Hematopoietic multipotent progenitor cell (in vitro differentiated cells): ENCODE results near the gene TRIM32. TPM values are rescaled to one million over a fixed set of nuclear protein-coding genes. Genes with fewer than 3 reads are reported as not detected.
A peak's percentile ranks its signal among the peaks of the same experiment; 100 is the strongest.

Experiments
- DNase-seq, 3 donors: peaks; one replicate each; pipeline ENCODE4 v3.0.0-alpha.2; 2011 to 2015; ENCODE audit warnings: low read depth in 2 of 3, low spot score in 2 of 3
- total RNA-seq: library from RNA; depleted of rRNA; stranded (reverse); fragments of >200 nt; gene quantifications from one replicate; pipeline ENCODE4 v1.2.3, GENCODE V29; 2012

The TRIM32 gene
- 12.1 TPM for total RNA-seq

- peak; percentile 71 to 94 (median 87) for DNase-seq
Measured at GRCh38 chr9:116687074-116687753, at the start of gene TRIM32. Gene TRIM32, plus strand, starts transcription at chr9:116687305. Its CDS starts 10,438 bp downstream, at chr9:116697743.

- DNase-seq = no peak
Measured at GRCh38 chr9:116639251-116639741, 47.8 kb upstream of the TRIM32 start.

DNA sequence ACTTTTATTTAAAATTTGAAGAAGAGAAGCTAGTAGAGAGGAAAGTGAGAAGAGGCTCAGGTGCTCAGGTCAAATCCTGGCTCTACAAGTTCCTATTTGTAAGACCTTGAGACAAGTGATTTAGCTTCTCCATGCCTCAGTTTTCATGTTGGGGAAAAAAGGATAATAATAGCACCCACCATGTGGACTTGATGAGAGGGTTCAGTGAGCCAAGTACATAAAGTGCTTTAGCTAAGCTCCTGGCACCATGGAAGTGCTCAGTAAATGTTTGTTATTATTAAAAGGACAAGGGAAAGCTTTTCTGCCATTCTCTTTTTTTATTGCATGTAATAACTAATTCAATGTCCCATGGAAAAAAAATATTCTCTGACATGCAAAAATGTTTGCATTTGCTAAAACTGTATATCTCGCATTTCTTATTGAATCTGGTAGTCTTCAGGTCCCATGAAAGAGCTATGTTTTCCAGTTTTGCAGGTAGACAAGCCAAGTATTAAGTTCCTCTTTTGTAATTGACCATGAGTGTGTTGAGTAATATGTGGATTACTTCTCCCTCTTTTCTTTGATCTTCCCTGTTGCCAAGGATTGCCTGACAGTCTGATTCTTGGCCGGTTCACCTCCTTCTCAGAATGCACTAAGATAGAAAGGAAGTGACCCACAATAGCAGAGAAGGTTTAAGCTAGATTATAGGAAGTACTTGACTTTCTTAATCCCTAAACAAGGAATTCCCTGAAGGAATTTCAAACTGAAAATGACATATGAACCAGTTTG lies 45.6 kb upstream of the TRIM32 start:
- DNase-seq = no peak

GRCh38 chr9:116643691-116644090 lies 43.4 kb upstream of the TRIM32 start:
- DNase-seq = no peak

DNA sequence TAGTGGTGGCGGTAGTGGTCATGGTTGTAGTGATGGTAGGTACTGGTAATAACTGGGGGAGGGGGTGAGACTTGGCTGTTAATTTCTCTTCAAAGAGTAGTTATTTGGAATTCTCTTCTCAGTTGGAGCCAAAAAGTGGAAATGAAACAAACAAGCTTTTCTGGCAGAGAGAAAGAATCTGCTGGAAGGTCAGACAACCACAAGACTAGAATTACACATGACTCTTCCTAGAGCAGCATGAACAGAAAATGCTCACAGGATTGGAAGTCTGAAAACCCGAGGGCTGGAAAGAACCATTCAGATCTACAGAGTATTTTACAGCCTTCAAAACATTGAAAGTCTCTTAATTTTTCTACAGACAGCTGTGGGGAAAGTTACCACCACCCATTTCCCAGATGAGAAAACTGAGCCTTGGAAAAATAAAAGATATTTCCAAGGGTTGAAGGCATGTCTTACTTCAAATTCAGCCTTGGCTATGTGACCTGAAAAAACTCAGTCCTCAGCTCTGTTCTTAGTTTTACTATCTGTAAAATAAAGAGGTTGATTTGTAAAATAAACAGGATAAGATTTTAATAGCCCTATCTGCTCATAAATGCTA lies 42.9 kb upstream of the TRIM32 start:
- DNase-seq = no peak

- DNase-seq = peak in 2 of 3 donors; percentile 7 to 41
Measured at GRCh38 chr9:116646661-116647514, 40.2 kb upstream of the TRIM32 start.

- DNase-seq = no peak
Measured at GRCh38 chr9:116647515-116647809, 39.6 kb upstream of the TRIM32 start.

- no peak for DNase-seq
Measured at GRCh38 chr9:116653348-116654058, 33.6 kb upstream of the TRIM32 start.

GRCh38 chr9:116654059-116654355 lies 33.1 kb upstream of the TRIM32 start:
- DNase-seq = no peak

DNA sequence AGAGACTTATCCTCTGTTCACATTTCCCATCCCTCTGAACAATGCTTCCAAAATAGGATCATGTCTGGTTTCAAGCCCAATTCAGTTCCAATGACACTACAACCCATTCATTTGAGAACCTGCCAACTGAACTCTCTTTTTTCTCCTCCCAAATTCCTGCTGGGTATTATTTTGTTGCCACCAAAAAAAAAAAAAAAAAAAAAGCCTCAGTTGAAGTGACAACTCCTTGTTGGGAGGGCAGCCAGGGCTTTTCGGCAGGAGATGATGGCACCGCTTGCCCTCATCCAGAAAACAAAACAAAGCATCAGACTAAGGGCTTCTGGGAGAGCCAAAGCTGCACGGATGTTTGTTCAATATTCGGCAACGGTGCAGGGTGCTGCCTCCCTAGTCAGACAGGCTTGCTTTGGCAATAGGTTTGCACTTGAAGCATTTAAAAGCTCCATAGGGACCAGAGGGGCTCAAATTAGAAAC lies 30.6 kb upstream of the TRIM32 start:
- DNase-seq = no peak

- DNase-seq = no peak
Measured at GRCh38 chr9:116656977-116657376, 30.1 kb upstream of the TRIM32 start.

- DNase-seq = no peak
Measured at GRCh38 chr9:116658265-116658664, 28.8 kb upstream of the TRIM32 start.

GRCh38 chr9:116661037-116661954 lies 25.8 kb upstream of the TRIM32 start:
- peak; percentile 11 to 65 (median 33) for DNase-seq

GRCh38 chr9:116662646-116663310 lies 24.3 kb upstream of the TRIM32 start:
- no peak for DNase-seq

DNA sequence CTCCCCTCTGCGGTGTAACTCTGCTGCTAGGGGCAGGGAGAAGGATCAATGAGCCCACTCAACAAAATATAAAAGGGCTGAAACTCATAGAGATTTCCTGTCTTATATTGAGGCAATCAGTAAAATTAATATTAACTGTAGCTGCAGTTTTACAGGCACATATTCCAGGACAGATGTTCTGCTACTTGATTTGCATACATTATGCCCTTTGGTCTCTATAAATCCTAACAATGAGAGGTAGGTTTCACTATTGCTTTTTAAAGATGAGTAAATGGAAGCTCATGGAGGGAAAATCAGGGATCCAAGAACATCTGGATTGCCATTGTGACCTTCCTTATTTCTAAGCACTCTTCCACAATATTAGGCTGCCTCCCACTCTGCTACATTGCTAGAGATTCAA lies 23.5 kb upstream of the TRIM32 start:
- DNase-seq = no peak

DNA sequence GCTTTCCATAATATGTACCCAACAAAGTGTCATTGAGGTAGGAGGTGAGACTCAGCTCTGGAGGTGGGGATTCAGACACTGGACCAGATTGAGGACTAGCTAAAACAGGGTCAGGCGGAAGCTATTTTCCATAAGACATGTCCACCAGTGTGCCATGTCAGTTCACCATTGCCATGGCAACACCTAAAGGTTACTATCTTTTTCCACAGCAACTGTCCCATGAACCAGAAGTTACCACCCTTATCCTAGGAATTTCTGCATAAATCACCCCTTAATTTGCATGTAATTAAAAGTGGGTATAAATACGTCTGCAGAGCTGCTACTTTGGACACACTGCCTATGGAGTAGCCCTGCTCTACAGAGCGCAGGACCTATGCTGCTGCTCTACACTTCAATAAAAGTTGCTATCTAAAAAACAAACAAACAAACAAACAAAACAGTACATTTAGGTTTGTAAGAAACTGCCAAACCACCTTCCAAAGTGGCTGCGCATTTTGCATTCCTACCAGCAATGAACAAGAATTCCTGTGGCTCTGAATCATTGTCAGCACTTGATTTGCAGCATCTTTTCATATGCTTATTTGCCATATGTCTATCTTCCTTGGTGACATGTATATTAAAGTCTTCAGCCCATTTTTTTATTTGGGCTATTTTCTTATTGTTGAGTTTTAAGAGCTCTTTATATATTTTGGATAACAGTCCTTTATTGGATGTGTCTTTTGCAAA lies 18.0 kb upstream of the TRIM32 start:
- DNase-seq = no peak

- no peak for DNase-seq
Measured at GRCh38 chr9:116671605-116672004, 15.5 kb upstream of the TRIM32 start.

DNA sequence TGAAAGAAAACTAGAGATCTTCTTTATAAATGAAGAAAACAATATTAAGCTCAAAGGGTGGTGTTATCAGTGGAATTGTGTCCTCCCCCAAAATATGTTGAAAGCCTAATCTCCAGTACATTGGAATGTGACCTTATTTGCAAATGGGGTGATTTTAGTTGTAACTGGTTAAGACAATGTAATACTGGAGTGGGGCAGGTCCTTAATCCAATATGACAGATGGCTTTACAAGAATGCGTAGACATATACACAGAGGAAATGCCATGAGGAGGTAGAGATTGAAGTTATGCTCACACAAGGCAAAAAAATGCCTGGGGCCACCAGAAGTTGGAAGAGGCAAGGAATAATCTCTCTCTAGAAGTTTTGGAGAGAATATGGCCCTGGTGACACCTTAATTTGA lies 13.7 kb upstream of the TRIM32 start:
- no peak for DNase-seq
